ENCODE data around the gene C1QTNF8. TPM values are rescaled to one million over a fixed set of nuclear protein-coding genes. Genes with fewer than 3 reads are reported as not detected.

The C1QTNF8 gene
- total RNA-seq, 1 donor from 2014 or later = not detected

DNA sequence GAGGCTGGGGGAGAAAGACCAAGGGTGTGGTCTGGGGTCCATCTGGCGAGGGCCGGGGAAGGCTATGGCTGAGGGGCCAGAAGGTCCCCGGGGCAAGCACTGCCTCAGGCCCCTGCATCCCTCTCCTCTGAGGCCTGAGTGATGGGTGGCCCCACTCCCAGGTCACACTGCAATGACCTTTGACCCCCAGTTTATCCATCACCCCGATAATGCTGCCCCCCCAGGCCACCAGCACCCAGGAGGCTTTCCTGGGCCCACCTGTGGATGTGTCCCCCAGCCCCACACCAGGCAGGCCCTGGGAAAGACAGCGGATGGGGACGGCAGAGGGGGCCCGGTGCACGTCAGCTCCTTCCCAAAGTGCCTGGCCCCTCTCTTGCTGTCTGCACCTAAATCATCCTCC lies 34.3 kb upstream of the C1QTNF8 start:
- no peaks in the 10 kb centered on the region for H3K36me3 ChIP-seq (ENCODE audit: control insufficient read depth, insufficient read depth, low read length)
- no peak for TF ChIP-seq CTCF (IDR thresholded peaks at IDR 0.05; ENCODE audit: insufficient read depth, low read length, severe bottlenecking)
- no peak for DNase-seq (ENCODE audit: low read depth)
- H3K27me3 ChIP-seq (ENCODE audit: control insufficient read depth, insufficient read depth, low read length) = no peaks in the 10 kb centered on the region
- FAIRE-seq = no peak
- no peak overlapping the region for H3K4me3 ChIP-seq (ENCODE audit: low read depth, low read length)

DNA sequence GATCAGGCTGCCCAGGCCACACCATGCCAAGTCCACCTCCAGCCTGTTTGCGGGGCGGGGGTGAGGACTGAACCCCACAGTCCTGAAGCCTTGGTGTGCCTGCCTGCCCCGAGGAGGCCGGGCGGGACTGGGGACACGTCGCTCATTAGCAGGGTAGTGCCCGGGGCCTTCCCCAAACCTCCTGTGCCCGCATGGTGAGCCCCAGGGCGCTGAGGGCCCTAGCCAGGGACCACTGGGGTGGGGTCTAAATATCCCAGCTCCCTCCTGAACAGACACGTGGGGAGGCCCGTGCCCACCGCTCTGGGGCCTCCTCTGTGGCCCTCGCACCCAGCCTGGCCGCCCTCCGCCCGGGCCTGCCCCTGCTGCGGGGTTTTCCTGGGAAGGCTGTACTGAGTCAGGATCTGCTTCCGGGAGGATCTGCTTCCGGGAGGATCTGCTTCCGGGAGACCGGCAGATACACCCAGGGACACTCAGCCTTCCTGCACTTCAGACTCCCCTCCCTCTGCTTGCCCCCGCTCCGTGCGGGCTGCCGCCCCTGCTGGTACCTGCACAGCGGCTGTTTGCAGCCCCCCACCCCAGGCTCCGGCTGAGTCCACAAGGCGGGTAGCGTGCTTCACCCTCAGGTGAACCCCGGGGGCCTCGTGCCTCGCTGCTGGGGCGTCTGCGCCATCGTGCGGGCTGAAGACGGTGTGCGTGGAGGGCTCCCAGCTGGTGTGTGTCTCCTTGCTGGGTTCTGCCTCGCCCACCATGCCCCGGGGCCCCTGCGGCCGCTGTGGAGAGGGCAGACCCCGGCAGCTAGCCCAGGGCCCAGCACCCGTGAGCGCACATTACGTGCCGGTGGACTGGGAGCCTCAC lies 33.3 kb upstream of the C1QTNF8 start:
- no peak for TF ChIP-seq CTCF (IDR thresholded peaks at IDR 0.05; ENCODE audit: insufficient read depth, low read length, severe bottlenecking)
- Histone ChIP-seq H3K36me3 (ENCODE audit: control insufficient read depth, insufficient read depth, low read length) (no peaks in the 10 kb centered on the region), H3K4me3 (ENCODE audit: low read depth, low read length) (no peak overlapping the region), H3K27me3 (ENCODE audit: control insufficient read depth, insufficient read depth, low read length) (no peaks in the 10 kb centered on the region)
- no peak for DNase-seq (ENCODE audit: low read depth)
- FAIRE-seq = no peak

DNA sequence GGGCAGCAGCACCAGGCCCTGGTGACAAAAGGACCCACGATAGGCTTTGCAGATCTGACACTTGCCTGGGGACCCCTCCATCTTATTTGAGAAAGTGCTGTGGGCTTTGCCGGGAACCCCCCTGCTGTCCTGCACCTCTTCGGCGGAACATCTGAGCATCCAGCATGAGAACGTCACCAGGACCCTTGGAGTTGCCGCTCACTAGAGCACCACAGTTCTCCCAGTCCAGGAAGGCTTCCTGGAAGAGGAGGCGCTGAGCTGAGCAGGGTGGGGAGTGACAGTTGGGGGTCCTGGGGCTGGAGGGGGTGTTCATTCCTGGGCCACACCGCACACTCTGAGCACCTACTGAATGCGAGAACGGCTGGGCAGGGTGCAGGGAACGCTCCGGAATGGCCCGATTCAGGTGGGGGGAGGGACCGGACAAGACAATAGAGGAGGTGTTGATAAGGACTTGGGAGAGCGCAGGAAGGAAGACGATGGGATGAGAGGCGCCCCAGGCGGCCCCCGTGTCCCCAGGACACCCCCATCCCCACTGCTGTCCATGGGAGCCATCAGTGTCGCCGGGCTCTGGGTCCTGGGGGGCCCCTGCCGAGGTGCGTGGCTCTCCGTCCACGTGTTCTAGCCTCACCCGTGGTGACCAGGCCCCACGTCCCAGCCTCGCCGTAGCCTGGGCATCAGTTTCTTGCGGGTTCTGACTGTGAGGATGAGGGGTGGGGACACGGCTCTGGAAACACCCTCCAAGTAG lies 32.1 kb upstream of the C1QTNF8 start:
- DNase-seq (ENCODE audit: low read depth) (no peak), FAIRE-seq (no peak)
- Histone ChIP-seq H3K4me3 (ENCODE audit: low read depth, low read length) (no peak overlapping the region), H3K36me3 (ENCODE audit: control insufficient read depth, insufficient read depth, low read length) (no peaks in the 10 kb centered on the region), H3K27me3 (ENCODE audit: control insufficient read depth, insufficient read depth, low read length) (no peaks in the 10 kb centered on the region)
- no peak for TF ChIP-seq CTCF (IDR thresholded peaks at IDR 0.05; ENCODE audit: insufficient read depth, low read length, severe bottlenecking)

DNA sequence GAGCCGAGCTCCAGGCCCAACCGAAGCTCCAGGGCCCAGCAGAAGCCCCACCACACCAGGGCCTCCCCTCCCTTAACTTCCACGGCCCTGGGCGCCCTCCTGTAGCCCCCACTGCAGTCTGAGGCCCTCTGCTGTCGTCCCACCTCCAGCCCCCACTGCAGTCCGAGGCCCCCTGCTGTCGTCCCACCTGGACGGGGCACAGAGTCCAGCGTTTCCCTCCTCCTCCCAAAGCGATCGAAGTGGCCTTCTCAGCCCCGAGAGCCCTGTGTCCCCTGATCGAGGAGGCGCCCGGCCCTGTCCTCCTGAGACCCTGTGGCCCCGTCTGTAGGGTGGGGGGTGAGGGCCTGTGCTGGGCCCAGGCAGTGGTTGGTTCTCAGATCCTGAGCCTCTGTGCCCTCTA lies 31.1 kb upstream of the C1QTNF8 start:
- DNase-seq (ENCODE audit: low read depth) (no peak), FAIRE-seq (no peak)
- TF ChIP-seq CTCF (IDR thresholded peaks at IDR 0.05; ENCODE audit: insufficient read depth, low read length, severe bottlenecking) = no peak
- Histone ChIP-seq H3K4me3 (ENCODE audit: low read depth, low read length) (no peak overlapping the region), H3K36me3 (ENCODE audit: control insufficient read depth, insufficient read depth, low read length) (no peaks in the 10 kb centered on the region), H3K27me3 (ENCODE audit: control insufficient read depth, insufficient read depth, low read length) (no peaks in the 10 kb centered on the region)

GRCh38 chr16:1126586-1126985 lies 30.5 kb upstream of the C1QTNF8 start:
- no peaks in the 10 kb centered on the region for H3K27me3 ChIP-seq (ENCODE audit: control insufficient read depth, insufficient read depth, low read length)
- FAIRE-seq (no peak), DNase-seq (ENCODE audit: low read depth) (no peak)
- no peak for TF ChIP-seq CTCF (IDR thresholded peaks at IDR 0.05; ENCODE audit: insufficient read depth, low read length, severe bottlenecking)
- H3K36me3 ChIP-seq (ENCODE audit: control insufficient read depth, insufficient read depth, low read length) = no peaks in the 10 kb centered on the region
- H3K4me3 ChIP-seq (ENCODE audit: low read depth, low read length) = no peak overlapping the region
